ENCODE results near the gene GALNT13. TPM values are rescaled to one million over a fixed set of nuclear protein-coding genes. Genes with fewer than 3 reads are reported as not detected.
A peak's percentile ranks its signal among the peaks of the same experiment; 100 is the strongest.

The GALNT13 gene
- 2.5 TPM for total RNA-seq

- peak; percentile 70 for DNase-seq
Observed at GRCh38 chr2:153871231-153872221, at the start of gene GALNT13. Gene GALNT13 (plus strand): TSS chr2:153871922.

GRCh38 chr2:153823880-153824279 lies 47.8 kb upstream of the GALNT13 start:
- no peak for DNase-seq

GRCh38 chr2:153828335-153828734 lies 43.4 kb upstream of the GALNT13 start:
- no peak for DNase-seq

- DNase-seq, result no peak
Observed at GRCh38 chr2:153834662-153835061, 37.1 kb upstream of the GALNT13 start.

- DNase-seq, result no peak
Observed at GRCh38 chr2:153858250-153858649, 13.5 kb upstream of the GALNT13 start.

- no peak for DNase-seq
Observed at GRCh38 chr2:153864022-153864421, 7.7 kb upstream of the GALNT13 start.

GRCh38 chr2:153866595-153866994 lies 5.1 kb upstream of the GALNT13 start:
- no peak for DNase-seq

- DNase-seq, result no peak
Observed at GRCh38 chr2:153870308-153870707, 1.4 kb upstream of the GALNT13 start.

- no peak for DNase-seq
Observed at GRCh38 chr2:153872311-153873051, 759 bp downstream of the GALNT13 start.

GRCh38 chr2:153873052-153874048 lies 1.6 kb downstream of the GALNT13 start:
- DNase-seq, result no peak

- no peak for DNase-seq
Observed at GRCh38 chr2:153875801-153876466, 4.2 kb downstream of the GALNT13 start.

GRCh38 chr2:153880926-153881325 lies 9.2 kb downstream of the GALNT13 start:
- DNase-seq, result no peak

GRCh38 chr2:153886833-153887232 lies 15.1 kb downstream of the GALNT13 start:
- DNase-seq, result no peak

- no peak for DNase-seq
Observed at GRCh38 chr2:153890576-153890975, 18.9 kb downstream of the GALNT13 start.

- DNase-seq, result no peak
Observed at GRCh38 chr2:153891051-153891450, 19.3 kb downstream of the GALNT13 start.

GRCh38 chr2:153912798-153913396 lies 41.2 kb downstream of the GALNT13 start:
- no peak for DNase-seq

- DNase-seq, result no peak
Observed at GRCh38 chr2:153917570-153917969, 45.8 kb downstream of the GALNT13 start.

- no peak for DNase-seq
Observed at GRCh38 chr2:153935511-153935910, 63.8 kb downstream of the GALNT13 start.

- DNase-seq, result no peak
Observed at GRCh38 chr2:153939124-153939796, 67.5 kb downstream of the GALNT13 start.

GRCh38 chr2:153940511-153940910 lies 68.8 kb downstream of the GALNT13 start:
- DNase-seq, result no peak
